DMS114 treated with DMSO at 0.1 percent for 48 hours (cell line): ENCODE measurements around the gene CFAP45.

ENCODE experiments used
- DNase-seq: peaks from one replicate; lab custom pipeline; 2025; ENCODE audit not compliant: unreplicated experiment; lab: John Stamatoyannopoulos, UW

The CFAP45 gene

DNA sequence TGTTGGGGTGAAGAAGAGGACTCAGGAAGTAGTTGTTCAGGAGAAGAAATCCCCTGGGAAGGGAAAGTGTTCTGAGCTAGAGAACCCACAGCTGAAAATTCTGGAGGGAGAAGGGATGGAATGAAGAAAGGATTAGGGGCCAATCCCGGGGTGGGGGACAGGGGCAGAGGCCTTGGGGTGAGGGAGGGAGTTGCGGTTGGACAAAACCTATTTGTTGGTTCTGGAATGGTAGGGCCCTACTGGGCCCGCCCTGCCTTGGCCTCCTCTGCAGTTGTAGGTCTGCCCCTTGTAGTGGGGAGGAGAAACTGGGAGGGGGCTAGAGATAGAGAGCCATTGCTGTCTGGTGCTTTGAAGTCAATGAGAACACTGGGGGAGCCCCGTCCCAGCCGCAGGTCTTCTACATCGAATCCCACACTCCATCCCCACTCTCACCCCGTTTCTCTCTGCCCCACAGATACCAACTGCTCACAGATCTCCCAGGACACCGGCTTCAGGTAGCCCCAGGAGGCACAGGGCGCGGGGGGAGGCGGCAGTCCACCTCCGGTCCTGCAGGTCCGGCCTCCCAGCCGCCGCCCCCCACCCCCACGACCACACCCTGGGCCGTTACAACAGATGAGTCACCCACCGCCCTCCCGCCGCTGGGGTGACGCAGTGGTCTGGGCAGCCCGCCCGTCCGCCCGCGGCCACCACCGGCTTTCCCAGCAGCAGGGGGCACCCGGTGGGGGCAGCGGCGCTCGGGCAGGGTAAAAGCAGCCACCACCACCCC, 24.2 kb upstream of the CFAP45 start:
- DNase-seq, result no peak

DNA sequence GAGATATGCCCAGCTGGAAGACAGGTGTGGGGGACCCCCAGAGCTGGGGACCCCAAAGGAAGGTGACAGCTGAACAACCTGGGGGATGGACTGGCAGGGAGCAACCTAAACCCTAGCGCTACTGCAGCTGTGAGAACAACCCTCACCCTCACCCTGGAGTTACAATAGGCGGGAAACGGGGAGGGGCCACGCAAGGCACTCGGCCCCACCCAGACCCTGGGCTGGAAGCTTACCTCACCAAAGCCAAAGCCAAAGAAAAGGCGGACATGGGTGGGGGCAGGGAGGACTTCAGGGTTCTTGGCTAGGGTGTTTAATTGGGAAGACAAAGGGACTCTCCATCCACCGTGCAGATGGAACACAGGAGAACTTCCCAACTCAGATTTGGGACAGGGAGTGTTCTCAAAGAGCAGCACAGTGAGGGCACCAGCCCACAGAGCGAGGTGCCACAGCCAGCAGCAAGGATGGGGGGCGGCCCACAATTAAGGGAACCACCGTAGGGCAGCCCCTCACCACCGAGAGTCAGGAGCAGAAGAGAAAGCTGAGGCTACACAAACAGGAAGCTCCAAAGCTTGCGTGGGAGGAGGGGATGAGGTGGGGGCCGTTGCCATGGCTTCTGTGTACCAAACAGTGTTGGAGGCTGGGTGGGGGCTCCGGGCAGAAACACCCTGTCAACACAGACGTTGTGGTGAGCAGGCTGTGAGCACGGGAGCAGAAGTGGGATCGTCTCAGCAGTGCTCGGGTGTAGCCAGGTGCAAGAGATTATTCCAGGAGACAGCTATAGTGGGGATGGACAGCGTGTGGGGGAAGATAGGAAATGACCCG, 23.4 kb upstream of the CFAP45 start:
- DNase-seq, result no peak

GRCh38 chr1:159922511-159923202, 22.7 kb upstream of the CFAP45 start:
- no peak for DNase-seq

GRCh38 chr1:159921700-159922504, 21.9 kb upstream of the CFAP45 start:
- no peak for DNase-seq

- no peak for DNase-seq
These were observed 21.3 kb upstream of the CFAP45 start for GRCh38 chr1:159921251-159921650.

DNA sequence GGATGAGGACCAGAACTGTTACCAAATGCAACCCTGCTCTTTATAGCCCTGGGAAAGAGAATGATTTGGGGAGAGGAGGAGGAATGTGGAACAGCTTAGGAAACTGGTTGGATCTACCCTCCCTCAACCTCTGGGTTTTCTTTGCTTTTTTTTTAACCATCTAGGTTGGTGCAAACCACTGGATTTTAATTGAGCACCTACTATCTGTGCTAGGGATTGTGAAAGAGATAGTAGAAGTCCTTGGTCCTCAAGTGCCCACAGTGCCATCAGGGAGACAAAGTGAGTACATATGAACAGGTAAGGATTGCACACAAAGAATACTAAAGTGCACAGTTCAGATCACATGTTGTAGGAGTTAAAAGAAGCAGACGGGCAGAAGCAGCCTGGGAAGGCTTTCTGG, 20.7 kb upstream of the CFAP45 start:
- DNase-seq, result no peak

- DNase-seq, result no peak
These were observed 20.2 kb upstream of the CFAP45 start for GRCh38 chr1:159920202-159920601.

DNA sequence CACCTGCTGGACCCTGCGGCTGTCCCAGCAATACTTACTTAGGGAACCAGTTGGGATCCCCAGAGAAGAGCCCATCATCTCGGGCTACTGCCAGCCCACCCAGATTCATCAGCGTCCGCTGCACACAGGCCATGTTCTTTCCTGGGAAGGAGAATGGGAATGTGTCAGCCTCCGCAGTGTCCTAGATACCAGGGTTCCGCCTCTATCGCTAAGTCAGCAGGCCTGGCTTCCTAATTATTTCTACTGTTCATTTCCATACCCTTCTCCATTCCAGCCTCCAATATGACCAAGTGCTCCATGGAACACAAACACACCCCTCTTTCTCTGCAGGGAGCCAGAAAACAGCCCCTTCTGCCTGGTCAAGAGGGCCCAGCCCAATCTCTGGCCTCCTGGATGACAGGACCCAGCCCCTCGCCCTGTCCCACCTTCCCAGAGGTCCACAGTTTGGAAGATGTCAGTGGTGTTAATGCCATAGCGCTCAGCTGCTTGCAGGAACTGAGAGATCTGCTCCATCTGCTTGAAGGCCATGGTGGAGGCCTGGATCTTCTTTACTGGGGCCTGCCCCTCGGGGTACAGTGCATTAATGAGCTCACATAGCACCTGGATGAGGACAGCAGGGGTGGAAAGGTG, 19.4 kb upstream of the CFAP45 start:
- no peak for DNase-seq

DNA sequence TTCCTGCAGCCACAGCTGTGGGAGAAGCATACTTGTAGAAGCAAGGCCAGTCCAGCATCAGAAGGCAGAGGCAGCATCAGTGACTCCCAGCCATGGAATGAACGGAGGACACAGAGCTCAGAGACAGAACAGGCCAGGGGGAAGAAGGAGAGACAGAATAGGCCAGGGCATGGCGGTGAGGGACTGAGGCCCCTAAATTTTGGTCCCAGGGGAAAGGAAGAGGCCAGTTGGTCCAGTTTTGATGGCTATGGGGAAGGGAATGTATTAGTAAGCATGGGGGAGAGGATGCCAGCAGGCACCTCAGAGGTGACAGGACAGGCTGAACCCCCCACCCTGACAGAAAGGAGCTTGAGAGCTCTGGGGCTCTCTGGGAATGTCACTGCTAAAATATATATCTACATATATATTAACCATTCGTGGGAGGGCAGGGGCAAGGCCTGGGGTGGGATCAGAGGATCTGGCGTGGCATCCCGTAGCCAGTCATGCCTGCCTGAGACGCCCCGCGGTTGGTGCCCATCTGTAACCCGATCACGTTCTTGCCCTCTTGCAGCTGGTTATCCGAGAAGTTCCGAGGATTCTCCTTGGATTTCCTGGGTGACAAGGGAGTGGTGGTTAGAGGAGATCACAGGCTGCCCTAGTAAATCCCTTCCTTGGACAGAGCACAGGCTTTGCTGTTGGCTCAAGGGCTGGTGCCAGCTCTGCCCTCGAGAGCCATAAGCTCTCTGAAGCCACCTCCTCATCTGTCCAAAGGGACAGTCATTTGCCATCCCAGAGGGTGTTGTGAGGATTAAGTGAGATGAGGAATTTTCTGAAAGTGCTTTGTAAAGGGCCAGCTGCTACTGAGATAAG, 18.6 kb upstream of the CFAP45 start:
- DNase-seq, result no peak

GRCh38 chr1:159917533-159918351, 17.8 kb upstream of the CFAP45 start:
- DNase-seq, result no peak

DNA sequence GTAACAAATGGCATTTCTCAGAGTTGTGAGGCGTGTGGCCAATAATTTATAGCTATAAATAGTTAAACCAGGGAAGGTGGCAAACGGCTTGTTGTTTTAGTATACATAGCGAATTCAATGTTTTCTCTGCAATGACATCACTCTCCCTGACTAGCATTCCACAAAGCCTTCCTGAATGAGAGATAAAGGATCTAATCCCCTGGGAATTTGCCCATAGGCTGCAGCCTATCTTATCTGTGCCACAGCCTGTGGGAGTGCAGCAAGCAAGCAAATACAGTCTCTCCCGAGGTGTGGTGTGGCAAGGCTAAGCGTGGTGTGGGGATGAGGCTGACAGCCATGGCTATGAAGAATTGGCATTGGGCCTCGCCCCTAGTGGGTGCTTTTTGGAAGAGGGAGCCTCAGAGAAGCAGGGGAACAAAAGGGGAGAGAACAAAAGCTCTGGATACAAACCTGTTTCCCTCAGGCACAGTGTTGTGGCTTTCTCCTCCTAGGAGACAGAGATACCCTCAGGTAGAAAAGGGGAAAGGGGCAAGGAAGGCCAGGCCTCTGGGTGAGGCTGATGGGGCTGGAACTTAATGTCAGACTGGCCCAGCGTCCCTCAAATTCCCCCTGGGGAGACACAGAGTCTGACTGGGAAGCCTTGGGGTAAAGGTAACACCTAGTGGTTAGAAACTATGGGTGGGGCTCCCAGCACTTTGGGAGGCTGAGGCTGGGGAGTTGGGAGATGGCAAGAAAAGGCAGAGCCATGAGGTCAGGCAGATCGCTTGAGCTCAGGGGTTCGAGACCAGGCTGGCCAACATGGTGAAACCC, 16.5 kb upstream of the CFAP45 start:
- DNase-seq, result no peak

GRCh38 chr1:159915571-159916241, 15.7 kb upstream of the CFAP45 start:
- DNase-seq, result no peak

- DNase-seq, result no peak
These were observed 14.5 kb upstream of the CFAP45 start for GRCh38 chr1:159914252-159915018.

- no peak for DNase-seq
These were observed 13.7 kb upstream of the CFAP45 start for GRCh38 chr1:159913451-159914192.

DNA sequence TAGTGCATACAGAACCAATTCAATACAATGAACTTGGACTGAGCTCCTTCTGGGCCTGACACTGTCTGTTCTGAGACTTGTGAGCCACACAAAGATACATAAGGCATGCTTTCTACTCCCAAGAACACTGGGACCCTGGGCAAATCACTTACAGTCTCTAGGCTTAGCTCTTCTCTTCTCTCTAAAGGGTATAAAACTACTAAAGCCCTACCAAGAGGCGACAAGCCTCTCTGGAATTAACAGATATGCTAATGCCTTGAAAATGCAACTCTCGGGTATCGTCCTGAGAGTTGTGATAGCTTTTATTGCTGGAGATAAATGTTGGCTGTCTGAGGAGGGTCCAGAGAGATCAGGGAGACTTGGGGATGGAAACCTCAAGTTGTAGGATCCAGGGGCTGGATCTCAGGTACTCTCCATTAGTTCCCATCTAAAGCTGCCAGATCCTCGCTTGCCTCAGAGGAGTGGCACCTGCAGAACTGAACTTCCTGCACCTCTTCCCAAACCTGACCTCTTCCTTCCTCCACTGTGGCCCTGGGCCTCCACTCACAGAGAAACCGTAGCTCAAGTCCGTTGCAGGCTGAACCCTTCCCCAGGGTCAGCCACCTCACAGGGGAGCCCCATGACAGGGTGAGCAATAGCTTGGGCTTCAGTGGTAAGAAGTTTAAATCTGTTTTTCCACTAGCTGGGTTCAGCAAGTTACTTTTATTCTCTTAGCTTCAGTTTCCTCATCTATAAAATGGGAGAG, 11.5 kb upstream of the CFAP45 start:
- DNase-seq, result no peak
